Endothelial cell of hepatic sinusoid (primary cell): ENCODE measurements around the gene DENND1B.
"Not testable (repeated sequence)": the region's sequence is repeated elsewhere in the genome, so short reads cannot be mapped to it uniquely, and the experiment has no call there.

Experiments used
- in situ Hi-C: cut with HindIII; loops from 2 replicates; pipeline ENCODE4 v1.10.0; 2017; ENCODE audit warnings: low sequenced_read_pairs

Gene DENND1B

GRCh38 chr1:197752652-197753164 lies 22.6 kb downstream of the DENND1B start:
- in situ Hi-C loops, result not testable (repeated sequence)

- in situ Hi-C loops, result no loop called here
These were observed 24.9 kb downstream of the DENND1B start for GRCh38 chr1:197750366-197750765.

- in situ Hi-C loops, result no loop called here
These were observed 29.4 kb downstream of the DENND1B start for GRCh38 chr1:197745911-197746310.

GRCh38 chr1:197744979-197745378 lies 30.3 kb downstream of the DENND1B start:
- in situ Hi-C loops, result no loop called here

- in situ Hi-C loops, result no loop called here
These were observed 31.7 kb downstream of the DENND1B start for GRCh38 chr1:197743578-197743977.

- in situ Hi-C loops, result no loop called here
These were observed 34.3 kb downstream of the DENND1B start for GRCh38 chr1:197740992-197741391.

- in situ Hi-C loops, result no loop called here
These were observed 36.4 kb downstream of the DENND1B start for GRCh38 chr1:197738927-197739326.

GRCh38 chr1:197737916-197738315 lies 37.4 kb downstream of the DENND1B start:
- in situ Hi-C loops, result no loop called here

- in situ Hi-C loops, result no loop called here
These were observed 38.6 kb downstream of the DENND1B start for GRCh38 chr1:197736685-197737084.

GRCh38 chr1:197735461-197735860 lies 39.8 kb downstream of the DENND1B start:
- in situ Hi-C loops, result no loop called here

GRCh38 chr1:197733324-197733723 lies 42.0 kb downstream of the DENND1B start:
- in situ Hi-C loops, result no loop called here

- in situ Hi-C loops, result no loop called here
These were observed 43.1 kb downstream of the DENND1B start for GRCh38 chr1:197732187-197732586.

GRCh38 chr1:197731449-197731848 lies 43.8 kb downstream of the DENND1B start:
- in situ Hi-C loops, result no loop called here

- in situ Hi-C loops, result no loop called here
These were observed 49.3 kb downstream of the DENND1B start for GRCh38 chr1:197725976-197726375.

GRCh38 chr1:197725044-197725443 lies 50.2 kb downstream of the DENND1B start:
- in situ Hi-C loops, result no loop called here

GRCh38 chr1:197715806-197716205 lies 59.5 kb downstream of the DENND1B start:
- in situ Hi-C loops, result no loop called here

GRCh38 chr1:197706601-197707000 lies 68.7 kb downstream of the DENND1B start:
- in situ Hi-C loops, result no loop called here

- in situ Hi-C loops, result no loop called here
These were observed 69.3 kb downstream of the DENND1B start for GRCh38 chr1:197705941-197706340.

- in situ Hi-C loops, result not testable (repeated sequence)
These were observed 74.6 kb downstream of the DENND1B start for GRCh38 chr1:197700688-197701087.

- in situ Hi-C loops, result no loop called here
These were observed 78.9 kb downstream of the DENND1B start for GRCh38 chr1:197696372-197696771.

GRCh38 chr1:197695961-197696360 lies 79.3 kb downstream of the DENND1B start:
- in situ Hi-C loops, result no loop called here

- in situ Hi-C loops, result no loop called here
These were observed 82.3 kb downstream of the DENND1B start for GRCh38 chr1:197692965-197693364.

- in situ Hi-C loops, result no loop called here
These were observed 83.5 kb downstream of the DENND1B start for GRCh38 chr1:197691816-197692215.
